Stimulated activated CD4-positive, alpha-beta T cell treated with anti-CD3 and anti-CD28 coated beads, TNF-alpha, amount 100 ng/mL, for 4 hours (primary cell): Measurements from ENCODE around the gene SUPT6H.
"Not testable (repeated sequence)": the region's sequence is repeated elsewhere in the genome, so short reads cannot be mapped to it uniquely, and the experiment has no call there.

Source experiments
- DNase-seq, 3 experiments: peaks; one replicate each; pipeline ENCODE4 v3.0.0-alpha.2; 2020; ENCODE audit warnings: low read depth in 3 of 3

Gene SUPT6H

GRCh38 chr17:28648698-28649097 is 13.3 kb upstream of the SUPT6H start:
- no peak for DNase-seq

GRCh38 chr17:28655160-28655559 is 6.8 kb upstream of the SUPT6H start:
- no peak for DNase-seq

- no peak for DNase-seq
Observed at GRCh38 chr17:28657756-28658155, 4.2 kb upstream of the SUPT6H start.

GRCh38 chr17:28658342-28658741 is 3.7 kb upstream of the SUPT6H start:
- not testable (repeated sequence) for DNase-seq

- not testable (repeated sequence) for DNase-seq
Observed at GRCh38 chr17:28658766-28659496, 3.1 kb upstream of the SUPT6H start.

- DNase-seq = not testable (repeated sequence)
Observed at GRCh38 chr17:28659497-28659881, 2.5 kb upstream of the SUPT6H start.

GRCh38 chr17:28662527-28662829 is 473 bp downstream of the SUPT6H start:
- DNase-seq = no peak

- DNase-seq = no peak
Observed at GRCh38 chr17:28663723-28664122, 1.7 kb downstream of the SUPT6H start.

GRCh38 chr17:28665994-28666393 is 4.0 kb downstream of the SUPT6H start:
- no peak for DNase-seq

GRCh38 chr17:28667870-28668269 is 5.9 kb downstream of the SUPT6H start:
- no peak for DNase-seq

GRCh38 chr17:28669918-28670317 is 7.9 kb downstream of the SUPT6H start:
- DNase-seq = no peak

GRCh38 chr17:28675490-28675889 is 13.5 kb downstream of the SUPT6H start:
- DNase-seq = no peak

GRCh38 chr17:28675980-28676379 is 14.0 kb downstream of the SUPT6H start:
- DNase-seq = no peak

- DNase-seq = no peak
Observed at GRCh38 chr17:28682655-28683054, 20.6 kb downstream of the SUPT6H start.

- DNase-seq = no peak
Observed at GRCh38 chr17:28684963-28685362, 23.0 kb downstream of the SUPT6H start.

GRCh38 chr17:28685366-28685765 is 23.4 kb downstream of the SUPT6H start:
- no peak for DNase-seq

GRCh38 chr17:28686296-28686695 is 24.3 kb downstream of the SUPT6H start:
- no peak for DNase-seq

- DNase-seq = no peak
Observed at GRCh38 chr17:28688481-28688880, 26.5 kb downstream of the SUPT6H start.

- DNase-seq = no peak
Observed at GRCh38 chr17:28689011-28689410, 27.0 kb downstream of the SUPT6H start.

- no peak for DNase-seq
Observed at GRCh38 chr17:28693869-28694268, 31.9 kb downstream of the SUPT6H start.

GRCh38 chr17:28698253-28698941 is 36.4 kb downstream of the SUPT6H start:
- no peak for DNase-seq

GRCh38 chr17:28700278-28700677 is 38.3 kb downstream of the SUPT6H start:
- no peak for DNase-seq

- DNase-seq = no peak
Observed at GRCh38 chr17:28700830-28701492, 39.0 kb downstream of the SUPT6H start.
